Hepatocyte (in vitro differentiated cells): ENCODE results near the gene GUCY1A1. TPM values are rescaled to one million over a fixed set of nuclear protein-coding genes. Genes with fewer than 3 reads are reported as not detected.

ENCODE experiments used
- DNase-seq: peaks from one replicate; pipeline ENCODE4 v3.0.0-alpha.2; 2016; ENCODE audit warnings: low spot score
- H2AFZ ChIP-seq: fragments of 200-600 bp; sonication (generic); 2 replicates; pipeline ENCODE4 v1.6.0; 2016; ENCODE audit warnings: antibody characterized with exemption, mild to moderate bottlenecking
- H3K27ac ChIP-seq: fragments of 200-600 bp; sonication (generic); 2 replicates; pipeline ENCODE4 v1.5.1; 2016; ENCODE audit warnings: mild to moderate bottlenecking
- H3K27me3 ChIP-seq: fragments of 200-600 bp; sonication (generic); 2 replicates; pipeline ENCODE4 v1.6.1; 2016
- H3K36me3 ChIP-seq: fragments of 200-600 bp; sonication (generic); replicated peaks from 2 replicates; pipeline ENCODE4 v1.5.1; 2016; ENCODE audit warnings: low read depth; ENCODE audit not compliant: insufficient read depth
- H3K4me1 ChIP-seq: fragments of 200-600 bp; sonication (generic); 2 replicates; pipeline ENCODE4 v1.5.1; 2016; ENCODE audit warnings: mild to moderate bottlenecking, moderate library complexity; ENCODE audit not compliant: insufficient read depth
- H3K4me2 ChIP-seq: fragments of 200-600 bp; sonication (generic); 2 replicates; pipeline ENCODE4 v1.6.0; 2016
- H3K4me3 ChIP-seq: fragments of 200-600 bp; sonication (generic); 2 replicates; pipeline ENCODE4 v1.5.1; 2016; ENCODE audit warnings: mild to moderate bottlenecking
- H3K79me2 ChIP-seq: fragments of 200-600 bp; sonication (generic); 2 replicates; pipeline ENCODE4 v1.6.0; 2017; ENCODE audit warnings: mild to moderate bottlenecking
- H3K9me2 ChIP-seq: fragments of 200-600 bp; sonication (generic); replicated peaks from 2 replicates; pipeline ENCODE4 v1.6.0; 2017; ENCODE audit warnings: mild to moderate bottlenecking; ENCODE audit not compliant: insufficient read depth
- H3K9me3 ChIP-seq: fragments of 200-600 bp; sonication (generic); 2 replicates; pipeline ENCODE4 v1.5.1; 2016; ENCODE audit warnings: low read depth, mild to moderate bottlenecking
- H4K20me1 ChIP-seq: fragments of 200-600 bp; sonication (generic); 2 replicates; pipeline ENCODE4 v1.6.0; 2016; ENCODE audit warnings: mild to moderate bottlenecking; ENCODE audit not compliant: insufficient read depth, poor library complexity, severe bottlenecking
- EZH2 ChIP-seq: fragments of 200-600 bp; sonication (generic); IDR thresholded peaks from 2 replicates; pipeline ENCODE4 v1.6.1; 2016; ENCODE audit warnings: antibody characterized with exemption, mild to moderate bottlenecking, borderline replicate concordance
- EZH2phosphoT487 ChIP-seq: fragments of 200-600 bp; sonication (generic); IDR thresholded peaks from one replicate; pipeline ENCODE4 v1.6.1; 2018; ENCODE audit warnings: antibody characterized with exemption, mild to moderate bottlenecking, low read depth, moderate library complexity; ENCODE audit not compliant: unreplicated experiment, severe bottlenecking
- WGBS: methylation state at CpG from one replicate; pipeline ENCODE4 v1.1.6; 2016; ENCODE audit warnings: low lambda C conversion rate; ENCODE audit errors: missing lambda C conversion rate; 5-methylcytosine and 5-hydroxymethylcytosine counted together
- polyA plus RNA-seq: library from polyadenylated mRNA; unstranded; fragments of >200 nt; fragmentation: Nextera tagmentation; extraction: Ambion mirVana; gene quantifications from 2 replicates; pipeline ENCODE4 v1.2.1, GENCODE V29; 2016
- total RNA-seq: library from RNA; depleted of rRNA; stranded (reverse); fragments of >200 nt; gene quantifications from 2 replicates; pipeline ENCODE4 v1.2.3, GENCODE V29; 2014
- TF ChIP-seq, protein P1 (sequence below): fragments of 200-600 bp; sonication (generic); IDR thresholded peaks from 2 replicates; pipeline ENCODE4 v1.5.1; 2016; ENCODE audit warnings: antibody characterized with exemption, mild to moderate bottlenecking; ENCODE audit not compliant: poor library complexity

Gene GUCY1A1
- total and polyA plus RNA-seq, 2 experiments from 2014 or later: 25.7 to 41.2 TPM

DNA sequence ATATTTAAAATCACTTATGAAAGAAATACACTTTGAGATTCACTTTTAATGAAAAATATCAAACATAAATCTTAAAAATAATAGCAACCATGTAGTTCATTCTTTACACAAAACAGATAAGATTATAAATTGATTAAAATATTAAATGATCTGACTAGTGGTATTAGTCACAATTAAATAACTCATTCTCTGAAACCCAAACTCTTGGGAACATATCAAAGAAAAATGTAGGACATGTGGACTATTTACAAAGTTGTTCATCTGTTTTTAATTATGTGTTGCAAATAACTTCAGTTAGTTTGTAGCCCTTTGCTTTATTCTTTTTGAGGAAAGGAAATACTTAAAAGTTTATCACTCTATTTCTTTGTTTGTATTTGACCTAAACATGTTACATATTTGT is 9.5 kb upstream of the GUCY1A1 start:
- Histone ChIP-seq H3K9me3 (no peaks in the 10 kb centered on the region), H3K4me2 (no peak overlapping the region), H3K27me3 (no peaks in the 10 kb centered on the region), H3K4me3 (no peak overlapping the region), H3K79me2 (no peaks in the 10 kb centered on the region), H3K9me2 (no peaks in the 10 kb centered on the region), H3K36me3 (no peaks in the 10 kb centered on the region), H2AFZ (no peak overlapping the region), H4K20me1 (no peaks in the 10 kb centered on the region), H3K27ac (no peak overlapping the region), H3K4me1 (no peaks in the 10 kb centered on the region)
- DNase-seq: no peak
- TF ChIP-seq, protein P1, sequence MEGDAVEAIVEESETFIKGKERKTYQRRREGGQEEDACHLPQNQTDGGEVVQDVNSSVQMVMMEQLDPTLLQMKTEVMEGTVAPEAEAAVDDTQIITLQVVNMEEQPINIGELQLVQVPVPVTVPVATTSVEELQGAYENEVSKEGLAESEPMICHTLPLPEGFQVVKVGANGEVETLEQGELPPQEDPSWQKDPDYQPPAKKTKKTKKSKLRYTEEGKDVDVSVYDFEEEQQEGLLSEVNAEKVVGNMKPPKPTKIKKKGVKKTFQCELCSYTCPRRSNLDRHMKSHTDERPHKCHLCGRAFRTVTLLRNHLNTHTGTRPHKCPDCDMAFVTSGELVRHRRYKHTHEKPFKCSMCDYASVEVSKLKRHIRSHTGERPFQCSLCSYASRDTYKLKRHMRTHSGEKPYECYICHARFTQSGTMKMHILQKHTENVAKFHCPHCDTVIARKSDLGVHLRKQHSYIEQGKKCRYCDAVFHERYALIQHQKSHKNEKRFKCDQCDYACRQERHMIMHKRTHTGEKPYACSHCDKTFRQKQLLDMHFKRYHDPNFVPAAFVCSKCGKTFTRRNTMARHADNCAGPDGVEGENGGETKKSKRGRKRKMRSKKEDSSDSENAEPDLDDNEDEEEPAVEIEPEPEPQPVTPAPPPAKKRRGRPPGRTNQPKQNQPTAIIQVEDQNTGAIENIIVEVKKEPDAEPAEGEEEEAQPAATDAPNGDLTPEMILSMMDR: no peak
- TF ChIP-seq EZH2: no peak
- no peak for TF ChIP-seq EZH2phosphoT487

- Histone ChIP-seq H3K9me2 (no peaks in the 10 kb centered on the region), H3K27ac (no peak overlapping the region), H3K4me2 (no peak overlapping the region), H3K36me3 (no peaks in the 10 kb centered on the region), H4K20me1 (no peaks in the 10 kb centered on the region), H3K4me1 (no peaks in the 10 kb centered on the region), H3K79me2 (no peaks in the 10 kb centered on the region), H3K27me3 (no peaks in the 10 kb centered on the region), H3K4me3 (no peak overlapping the region), H3K9me3 (no peaks in the 10 kb centered on the region), H2AFZ (no peak overlapping the region)
- no peak for DNase-seq
- WGBS: 50% methylated on average over 1 of the region's 1 CpG
- TF ChIP-seq EZH2phosphoT487 (no peak), EZH2 (no peak)
- TF ChIP-seq, protein P1: no peak
Observed at GRCh38 chr4:155657985-155658680, 8.5 kb upstream of the GUCY1A1 start.

- no peaks in the 10 kb centered on the region for H3K9me2 ChIP-seq
- H4K20me1 ChIP-seq: no peaks in the 10 kb centered on the region
- no peaks in the 10 kb centered on the region for H3K36me3 ChIP-seq
- no peak overlapping the region for H3K4me2 ChIP-seq
- no peaks in the 10 kb centered on the region for H3K27me3 ChIP-seq
- WGBS: 76% methylated on average over 1 of the region's 1 CpG
- no peak overlapping the region for H3K4me3 ChIP-seq
- no peaks in the 10 kb centered on the region for H3K9me3 ChIP-seq
- H3K79me2 ChIP-seq: no peaks in the 10 kb centered on the region
- TF ChIP-seq EZH2phosphoT487 (no peak), EZH2 (no peak)
- TF ChIP-seq, protein P1: no peak
- no peak overlapping the region for H2AFZ ChIP-seq
- no peak for DNase-seq
- H3K4me1 ChIP-seq: no peaks in the 10 kb centered on the region
- no peak overlapping the region for H3K27ac ChIP-seq
Observed at GRCh38 chr4:155658681-155659064, 8.0 kb upstream of the GUCY1A1 start.

DNA sequence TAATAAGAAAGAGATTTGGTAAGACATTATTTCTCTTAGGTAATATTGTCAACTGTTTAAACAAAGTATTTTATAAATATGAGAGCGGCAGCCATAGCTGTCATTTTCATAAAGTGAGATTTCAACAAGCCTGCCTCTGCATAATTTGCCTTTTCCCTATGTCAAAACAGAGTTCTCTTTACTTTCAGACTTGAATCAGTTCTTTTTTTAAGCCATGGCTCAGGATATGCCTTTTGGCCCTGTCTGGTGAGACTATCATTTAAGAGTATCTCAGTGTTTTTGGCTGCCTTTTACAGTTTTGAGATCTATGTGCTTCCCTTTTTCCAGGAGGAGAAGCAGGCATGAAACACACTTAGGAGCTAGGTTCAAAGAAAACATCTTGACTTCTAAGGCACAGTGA is 7.5 kb upstream of the GUCY1A1 start:
- Histone ChIP-seq H3K27ac (no peak overlapping the region), H2AFZ (no peak overlapping the region), H3K9me2 (no peaks in the 10 kb centered on the region), H3K79me2 (no peaks in the 10 kb centered on the region), H4K20me1 (no peaks in the 10 kb centered on the region), H3K9me3 (no peaks in the 10 kb centered on the region), H3K36me3 (no peaks in the 10 kb centered on the region), H3K4me2 (no peak overlapping the region), H3K4me1 (no peaks in the 10 kb centered on the region), H3K27me3 (no peaks in the 10 kb centered on the region), H3K4me3 (no peak overlapping the region)
- DNase-seq: no peak
- TF ChIP-seq EZH2phosphoT487 (no peak), EZH2 (no peak)
- TF ChIP-seq, protein P1: no peak
- WGBS: 74% methylated on average over 1 of the region's 1 CpG
